ENCODE results near the gene LRG1.
A peak's percentile ranks its signal among the peaks of the same experiment; 100 is the strongest.

The LRG1 gene

GRCh38 chr19:4539169-4539692 is 605 bp downstream of the LRG1 start:
- no peak overlapping the region for H3K27ac ChIP-seq
- TF ChIP-seq Cebpa-rat (IDR thresholded peaks at IDR 0.05) = no peak
- no peak overlapping the region for H3K4me2 ChIP-seq
- no peaks in the 10 kb centered on the region for H3K36me3 ChIP-seq
- no peak overlapping the region for H3K9ac ChIP-seq
- H4K20me1 ChIP-seq = no peaks in the 10 kb centered on the region
- 0 out of 2 replicates have a peak, but pooled peaks cover 3% of the 10 kb centered on the region for H3K27me3 ChIP-seq
- peaks cover 9% of the 10 kb centered on the region for H3K9me3 ChIP-seq
- H3K4me1 ChIP-seq = peaks cover 33% of the 10 kb centered on the region
- no peak overlapping the region for H3K4me3 ChIP-seq

GRCh38 chr19:4538601-4538954 is 1.3 kb downstream of the LRG1 start:
- Histone ChIP-seq H3K4me1 (peaks cover 33% of the 10 kb centered on the region), H3K9me3 (peaks cover 9% of the 10 kb centered on the region), H3K4me2 (no peak overlapping the region), H3K4me3 (no peak overlapping the region), H3K27ac (no peak overlapping the region), H3K36me3 (no peaks in the 10 kb centered on the region), H3K27me3 (0 out of 2 replicates have a peak, but pooled peaks cover 3% of the 10 kb centered on the region), H4K20me1 (no peaks in the 10 kb centered on the region), H3K9ac (no peak overlapping the region)
- TF ChIP-seq Cebpa-rat (IDR thresholded peaks at IDR 0.05) = no peak

GRCh38 chr19:4537953-4538600 is 1.8 kb downstream of the LRG1 start:
- no peak overlapping the region for H3K27ac ChIP-seq
- peaks cover 33% of the 10 kb centered on the region for H3K4me1 ChIP-seq
- H3K4me3 ChIP-seq = no peak overlapping the region
- no peaks in the 10 kb centered on the region for H3K36me3 ChIP-seq
- 0 out of 2 replicates have a peak, but pooled peaks cover 3% of the 10 kb centered on the region for H3K27me3 ChIP-seq
- no peaks in the 10 kb centered on the region for H4K20me1 ChIP-seq
- no peak for TF ChIP-seq Cebpa-rat (IDR thresholded peaks at IDR 0.05)
- H3K9ac ChIP-seq = no peak overlapping the region
- H3K9me3 ChIP-seq = peaks cover 9% of the 10 kb centered on the region
- no peak overlapping the region for H3K4me2 ChIP-seq

- H4K20me1 ChIP-seq = no peaks in the 10 kb centered on the region
- TF ChIP-seq Cebpa-rat (IDR thresholded peaks at IDR 0.05) = no peak
- H3K27me3 ChIP-seq = 0 out of 2 replicates have a peak, but pooled peaks cover 3% of the 10 kb centered on the region
- H3K27ac ChIP-seq = no peak overlapping the region
- no peak overlapping the region for H3K4me3 ChIP-seq
- no peaks in the 10 kb centered on the region for H3K36me3 ChIP-seq
- no peak overlapping the region for H3K9ac ChIP-seq
- H3K9me3 ChIP-seq = peaks cover 9% of the 10 kb centered on the region
- peak overlapping the region; percentile 32 for H3K4me2 ChIP-seq
- H3K4me1 ChIP-seq = peaks cover 32% of the 10 kb centered on the region
These were observed 3.0 kb downstream of the LRG1 start for GRCh38 chr19:4536798-4537197.

- H3K27ac ChIP-seq = no peak within 1 kb of the TSS
- 0 out of 2 replicates have a peak, but pooled peaks cover 3% of the 10 kb centered on the region for H3K27me3 ChIP-seq
- H3K9ac ChIP-seq = no peak within 1 kb of the TSS
- no peaks in the 10 kb centered on the region for H3K36me3 ChIP-seq
- peak within 1 kb of the TSS; percentile 28 for H3K4me2 ChIP-seq
- H3K9me3 ChIP-seq = no peaks in the 10 kb centered on the region
- TF ChIP-seq Cebpa-rat (IDR thresholded peaks at IDR 0.05) = no peak
- peaks cover 31% of the 10 kb centered on the region for H3K4me1 ChIP-seq
- no peaks in the 10 kb centered on the region for H4K20me1 ChIP-seq
- H3K4me3 ChIP-seq = no peak within 1 kb of the TSS
These were observed 4.8 kb downstream of the LRG1 start, which contains the start of gene PLIN5 for GRCh38 chr19:4534836-4535658. PLIN5 (minus strand) TSS chr19:4535224; CDS start chr19:4534074, 1,150 bp downstream.

GRCh38 chr19:4533835-4534424 is 5.9 kb downstream of the LRG1 start:
- Histone ChIP-seq H3K27ac (no peak overlapping the region), H3K4me1 (peaks cover 25% of the 10 kb centered on the region), H3K27me3 (0 out of 2 replicates have a peak, but pooled peaks cover 3% of the 10 kb centered on the region), H3K36me3 (no peaks in the 10 kb centered on the region), H4K20me1 (no peaks in the 10 kb centered on the region), H3K9me3 (no peaks in the 10 kb centered on the region), H3K9ac (no peak overlapping the region), H3K4me3 (no peak overlapping the region), H3K4me2 (no peak overlapping the region)
- TF ChIP-seq Cebpa-rat (IDR thresholded peaks at IDR 0.05) = no peak

- Histone ChIP-seq H3K36me3 (no peaks in the 10 kb centered on the region), H4K20me1 (no peaks in the 10 kb centered on the region), H3K9me3 (no peaks in the 10 kb centered on the region), H3K4me2 (no peak overlapping the region), H3K9ac (no peak overlapping the region), H3K27ac (no peak overlapping the region), H3K27me3 (0 out of 2 replicates have a peak, but pooled peaks cover 3% of the 10 kb centered on the region), H3K4me3 (no peak overlapping the region), H3K4me1 (peaks cover 25% of the 10 kb centered on the region)
- no peak for TF ChIP-seq Cebpa-rat (IDR thresholded peaks at IDR 0.05)
These were observed 6.5 kb downstream of the LRG1 start for GRCh38 chr19:4533334-4533733.

DNA sequence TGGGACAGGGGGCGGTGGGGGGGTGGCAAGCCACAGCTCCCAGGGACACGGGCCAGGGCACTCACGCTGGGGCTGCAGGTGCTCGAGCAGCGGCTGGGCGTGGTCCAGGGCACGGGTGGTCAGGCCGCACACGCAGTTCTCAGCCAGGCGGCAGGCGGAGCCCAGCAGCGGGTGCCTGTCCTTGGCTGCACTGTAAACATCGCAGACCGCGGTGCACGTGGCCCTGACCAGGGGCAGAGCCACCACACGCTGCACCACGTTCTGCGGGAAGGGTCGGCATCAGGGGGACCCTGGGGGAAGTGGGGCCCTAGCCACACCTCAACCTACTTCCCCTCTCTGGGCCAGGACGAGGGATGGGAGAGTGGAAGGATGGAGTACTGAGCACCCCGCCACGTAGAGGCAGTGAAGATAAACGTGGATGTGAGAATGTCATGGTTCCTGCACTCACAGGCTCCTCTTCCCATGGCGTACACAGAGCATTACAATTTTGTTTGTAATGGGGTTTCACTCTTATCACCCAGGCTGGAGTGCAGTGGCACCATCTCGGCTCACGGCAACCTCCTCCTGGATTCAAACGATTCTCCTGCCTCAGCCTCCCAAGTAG is 8.2 kb downstream of the LRG1 start:
- Histone ChIP-seq H3K27ac (no peak overlapping the region), H3K36me3 (no peaks in the 10 kb centered on the region), H3K9ac (no peak overlapping the region), H3K9me3 (no peaks in the 10 kb centered on the region), H3K27me3 (0 out of 2 replicates have a peak, but pooled peaks cover 3% of the 10 kb centered on the region), H3K4me1 (peaks cover 27% of the 10 kb centered on the region), H3K4me2 (no peak overlapping the region; the same call in 1 of the 2 replicates), H4K20me1 (no peaks in the 10 kb centered on the region), H3K4me3 (no peak overlapping the region)
- no peak for TF ChIP-seq Cebpa-rat (IDR thresholded peaks at IDR 0.05)

GRCh38 chr19:4529924-4530522 is 9.8 kb downstream of the LRG1 start:
- H3K27me3 ChIP-seq = 0 out of 2 replicates have a peak, but pooled peaks cover 3% of the 10 kb centered on the region
- no peak overlapping the region for H3K4me3 ChIP-seq
- no peak overlapping the region for H3K27ac ChIP-seq
- no peaks in the 10 kb centered on the region for H3K36me3 ChIP-seq
- no peak overlapping the region for H3K9ac ChIP-seq
- peaks cover 18% of the 10 kb centered on the region for H3K4me1 ChIP-seq
- H4K20me1 ChIP-seq = no peaks in the 10 kb centered on the region
- TF ChIP-seq Cebpa-rat (IDR thresholded peaks at IDR 0.05) = no peak
- no peak overlapping the region for H3K4me2 ChIP-seq
- H3K9me3 ChIP-seq = no peaks in the 10 kb centered on the region
